ENCODE results near the gene STOML1.

- TF ChIP-seq CTCF (IDR thresholded peaks at IDR 0.05; ENCODE audit: low read length), result no peak
- no peak for TF ChIP-seq EZH2 (optimal IDR thresholded peaks at IDR 0.05; ENCODE audit: low read depth, low read length)
Measured at GRCh38 chr15:73968461-73968860, 23.6 kb downstream of the STOML1 start.

Measured in MM.1S (cell line).